ENCODE measurements around the gene SMAD2. TPM values are rescaled to one million over a fixed set of nuclear protein-coding genes. Genes with fewer than 3 reads are reported as not detected.

SMAD2 gene
- total RNA-seq, 1 donor from 2014 or later = 144 TPM

GRCh38 chr18:47876813-47877212, 53.6 kb downstream of the SMAD2 start:
- Histone ChIP-seq H3K4me3 (ENCODE audit: insufficient read depth, low read depth, low read length) (no peak overlapping the region), H3K36me3 (ENCODE audit: insufficient read depth, low read length) (no peaks in the 10 kb centered on the region), H2AFZ (ENCODE audit: low read depth, low read length) (no peak overlapping the region), H3K9ac (ENCODE audit: low read length) (no peak overlapping the region), H3K79me2 (ENCODE audit: insufficient read depth, low read length) (peaks cover 61% of the 10 kb centered on the region), H3K27ac (ENCODE audit: low read depth, low read length) (no peak overlapping the region), H3K4me1 (ENCODE audit: insufficient read depth, low read length) (peaks cover 3% of the 10 kb centered on the region), H4K20me1 (ENCODE audit: insufficient read depth, low read length) (peaks cover 37% of the 10 kb centered on the region), H3K4me2 (ENCODE audit: low read length) (no peak overlapping the region), H3K27me3 (ENCODE audit: insufficient read depth, low read length) (no peaks in the 10 kb centered on the region), H3K9me3 (ENCODE audit: insufficient read depth, low read depth, low read length) (no peaks in the 10 kb centered on the region)
- FAIRE-seq (no peak), DNase-seq (ENCODE audit: low read depth) (no peak)
- H3K27ac Mint-ChIP-seq (ENCODE audit: unreplicated experiment) = no peak overlapping the region
- peaks cover 2% of the 10 kb centered on the region for H3K36me3 Mint-ChIP-seq (ENCODE audit: low read depth, unreplicated experiment)
- H3K4me1 Mint-ChIP-seq (ENCODE audit: low read depth, unreplicated experiment) = peaks cover 38% of the 10 kb centered on the region
- TF ChIP-seq, protein P1, sequence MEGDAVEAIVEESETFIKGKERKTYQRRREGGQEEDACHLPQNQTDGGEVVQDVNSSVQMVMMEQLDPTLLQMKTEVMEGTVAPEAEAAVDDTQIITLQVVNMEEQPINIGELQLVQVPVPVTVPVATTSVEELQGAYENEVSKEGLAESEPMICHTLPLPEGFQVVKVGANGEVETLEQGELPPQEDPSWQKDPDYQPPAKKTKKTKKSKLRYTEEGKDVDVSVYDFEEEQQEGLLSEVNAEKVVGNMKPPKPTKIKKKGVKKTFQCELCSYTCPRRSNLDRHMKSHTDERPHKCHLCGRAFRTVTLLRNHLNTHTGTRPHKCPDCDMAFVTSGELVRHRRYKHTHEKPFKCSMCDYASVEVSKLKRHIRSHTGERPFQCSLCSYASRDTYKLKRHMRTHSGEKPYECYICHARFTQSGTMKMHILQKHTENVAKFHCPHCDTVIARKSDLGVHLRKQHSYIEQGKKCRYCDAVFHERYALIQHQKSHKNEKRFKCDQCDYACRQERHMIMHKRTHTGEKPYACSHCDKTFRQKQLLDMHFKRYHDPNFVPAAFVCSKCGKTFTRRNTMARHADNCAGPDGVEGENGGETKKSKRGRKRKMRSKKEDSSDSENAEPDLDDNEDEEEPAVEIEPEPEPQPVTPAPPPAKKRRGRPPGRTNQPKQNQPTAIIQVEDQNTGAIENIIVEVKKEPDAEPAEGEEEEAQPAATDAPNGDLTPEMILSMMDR (IDR thresholded peaks at IDR 0.05; ENCODE audit: insufficient read depth, low read depth, low read length) = no peak
- TF ChIP-seq EZH2 (IDR thresholded peaks at IDR 0.05; ENCODE audit: insufficient read depth, low read length) = no peak
- H3K27me3 Mint-ChIP-seq (ENCODE audit: low read depth, unreplicated experiment) = no peaks in the 10 kb centered on the region
- H3K4me3 Mint-ChIP-seq (ENCODE audit: unreplicated experiment) = no peak overlapping the region
- H3K9me3 Mint-ChIP-seq (ENCODE audit: unreplicated experiment) = no peaks in the 10 kb centered on the region

DNA sequence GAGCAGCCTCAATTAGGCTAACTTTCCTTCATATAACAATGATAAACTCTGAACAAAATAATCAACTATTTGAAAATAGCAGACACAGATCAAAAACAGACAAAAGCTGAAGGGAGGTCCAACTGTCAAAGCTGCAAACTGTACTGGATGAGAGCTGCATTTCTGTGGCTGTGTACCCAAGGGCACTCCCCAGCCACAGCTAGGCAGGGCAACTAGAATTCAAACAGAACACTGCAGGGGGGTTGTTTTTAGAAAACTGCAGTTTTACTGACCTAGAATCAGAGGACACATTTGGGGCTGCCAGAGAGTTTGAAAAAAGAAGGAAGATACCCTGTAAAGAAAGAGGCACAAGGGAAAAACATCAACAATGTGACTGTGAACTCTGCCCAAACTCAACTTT, 56.8 kb downstream of the SMAD2 start:
- Histone ChIP-seq H3K36me3 (ENCODE audit: insufficient read depth, low read length) (peaks cover 5% of the 10 kb centered on the region), H3K27me3 (ENCODE audit: insufficient read depth, low read length) (no peaks in the 10 kb centered on the region), H3K4me2 (ENCODE audit: low read length) (no peak overlapping the region), H4K20me1 (ENCODE audit: insufficient read depth, low read length) (peaks cover 39% of the 10 kb centered on the region), H3K27ac (ENCODE audit: low read depth, low read length) (no peak overlapping the region), H3K4me1 (ENCODE audit: insufficient read depth, low read length) (no peaks in the 10 kb centered on the region), H3K79me2 (ENCODE audit: insufficient read depth, low read length) (peaks cover 58% of the 10 kb centered on the region), H2AFZ (ENCODE audit: low read depth, low read length) (no peak overlapping the region), H3K9me3 (ENCODE audit: insufficient read depth, low read depth, low read length) (no peaks in the 10 kb centered on the region), H3K4me3 (ENCODE audit: insufficient read depth, low read depth, low read length) (no peak overlapping the region), H3K9ac (ENCODE audit: low read length) (no peak overlapping the region)
- Mint-ChIP-seq H3K27me3 (ENCODE audit: low read depth, unreplicated experiment) (no peaks in the 10 kb centered on the region), H3K4me1 (ENCODE audit: low read depth, unreplicated experiment) (peaks cover 27% of the 10 kb centered on the region), H3K4me3 (ENCODE audit: unreplicated experiment) (no peak overlapping the region), H3K36me3 (ENCODE audit: low read depth, unreplicated experiment) (peaks cover 4% of the 10 kb centered on the region), H3K27ac (ENCODE audit: unreplicated experiment) (no peak overlapping the region), H3K9me3 (ENCODE audit: unreplicated experiment) (no peaks in the 10 kb centered on the region)
- DNase-seq (ENCODE audit: low read depth) (no peak), FAIRE-seq (no peak)
- TF ChIP-seq, protein P1 (IDR thresholded peaks at IDR 0.05; ENCODE audit: insufficient read depth, low read depth, low read length) = no peak
- TF ChIP-seq EZH2 (IDR thresholded peaks at IDR 0.05; ENCODE audit: insufficient read depth, low read length) = no peak

- Mint-ChIP-seq H3K36me3 (ENCODE audit: low read depth, unreplicated experiment) (peaks cover 3% of the 10 kb centered on the region), H3K27me3 (ENCODE audit: low read depth, unreplicated experiment) (no peaks in the 10 kb centered on the region)
- no peak for FAIRE-seq
These were observed 58.0 kb downstream of the SMAD2 start for GRCh38 chr18:47872426-47872825.

More at GRCh38 chr18:47872426-47872825, 58.0 kb downstream of the SMAD2 start:
- Histone ChIP-seq H3K9ac (ENCODE audit: low read length) (no peak overlapping the region), H3K9me3 (ENCODE audit: insufficient read depth, low read depth, low read length) (no peaks in the 10 kb centered on the region), H3K79me2 (ENCODE audit: insufficient read depth, low read length) (peaks cover 57% of the 10 kb centered on the region), H2AFZ (ENCODE audit: low read depth, low read length) (no peak overlapping the region), H3K4me3 (ENCODE audit: insufficient read depth, low read depth, low read length) (no peak overlapping the region), H3K27me3 (ENCODE audit: insufficient read depth, low read length) (no peaks in the 10 kb centered on the region), H3K4me2 (ENCODE audit: low read length) (no peak overlapping the region), H3K36me3 (ENCODE audit: insufficient read depth, low read length) (peaks cover 9% of the 10 kb centered on the region), H3K4me1 (ENCODE audit: insufficient read depth, low read length) (no peaks in the 10 kb centered on the region), H3K27ac (ENCODE audit: low read depth, low read length) (no peak overlapping the region), H4K20me1 (ENCODE audit: insufficient read depth, low read length) (peaks cover 39% of the 10 kb centered on the region)
- H3K27ac Mint-ChIP-seq (ENCODE audit: unreplicated experiment) = no peak overlapping the region
- H3K9me3 Mint-ChIP-seq (ENCODE audit: unreplicated experiment) = no peaks in the 10 kb centered on the region
- TF ChIP-seq, protein P1 (IDR thresholded peaks at IDR 0.05; ENCODE audit: insufficient read depth, low read depth, low read length) = no peak
- no peak for TF ChIP-seq EZH2 (IDR thresholded peaks at IDR 0.05; ENCODE audit: insufficient read depth, low read length)
- DNase-seq (ENCODE audit: low read depth) = no peak
- peaks cover 23% of the 10 kb centered on the region for H3K4me1 Mint-ChIP-seq (ENCODE audit: low read depth, unreplicated experiment)
- no peak overlapping the region for H3K4me3 Mint-ChIP-seq (ENCODE audit: unreplicated experiment)

Measured in astrocyte (in vitro differentiated cells and primary cell).